ENCODE data around the gene DBF4B.

- TF ChIP-seq, protein P1, sequence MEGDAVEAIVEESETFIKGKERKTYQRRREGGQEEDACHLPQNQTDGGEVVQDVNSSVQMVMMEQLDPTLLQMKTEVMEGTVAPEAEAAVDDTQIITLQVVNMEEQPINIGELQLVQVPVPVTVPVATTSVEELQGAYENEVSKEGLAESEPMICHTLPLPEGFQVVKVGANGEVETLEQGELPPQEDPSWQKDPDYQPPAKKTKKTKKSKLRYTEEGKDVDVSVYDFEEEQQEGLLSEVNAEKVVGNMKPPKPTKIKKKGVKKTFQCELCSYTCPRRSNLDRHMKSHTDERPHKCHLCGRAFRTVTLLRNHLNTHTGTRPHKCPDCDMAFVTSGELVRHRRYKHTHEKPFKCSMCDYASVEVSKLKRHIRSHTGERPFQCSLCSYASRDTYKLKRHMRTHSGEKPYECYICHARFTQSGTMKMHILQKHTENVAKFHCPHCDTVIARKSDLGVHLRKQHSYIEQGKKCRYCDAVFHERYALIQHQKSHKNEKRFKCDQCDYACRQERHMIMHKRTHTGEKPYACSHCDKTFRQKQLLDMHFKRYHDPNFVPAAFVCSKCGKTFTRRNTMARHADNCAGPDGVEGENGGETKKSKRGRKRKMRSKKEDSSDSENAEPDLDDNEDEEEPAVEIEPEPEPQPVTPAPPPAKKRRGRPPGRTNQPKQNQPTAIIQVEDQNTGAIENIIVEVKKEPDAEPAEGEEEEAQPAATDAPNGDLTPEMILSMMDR (IDR thresholded peaks at IDR 0.05) = no peak
- no peak for TF ChIP-seq POLR2A (IDR thresholded peaks at IDR 0.05)
Measured at GRCh38 chr17:44776628-44777393, 68.3 kb downstream of the DBF4B start.
